PC-9 (cell line): ENCODE measurements around the gene KIF2A.

Experiments used
- CTCF ChIP-seq: fragments of 200-600 bp; sonication (generic); conservative IDR thresholded peaks from 2 replicates; pipeline ENCODE4 v1.6.1; 2017; ENCODE audit warnings: mixed run types, antibody characterized with exemption, mild to moderate bottlenecking, moderate library complexity
- EZH2 ChIP-seq: fragments of 200-600 bp; sonication (generic); IDR thresholded peaks from 2 replicates; pipeline ENCODE4 v1.8.0; 2017; ENCODE audit warnings: antibody characterized with exemption, low read depth

GRCh38 chr5:62412549-62413329 lies 106.7 kb downstream of the KIF2A start, which contains the start of gene IPO11:
- TF ChIP-seq CTCF: no peak
- TF ChIP-seq EZH2: no peak
